ENCODE measurements around the gene IFI27.

IFI27 gene

GRCh38 chr14:94139006-94139405 lies 28.5 kb downstream of the IFI27 start:
- TF ChIP-seq CTCF (IDR thresholded peaks at IDR 0.05; ENCODE audit: low read length, missing control alignments), result no peak
- DNase-seq (ENCODE audit: low read depth), result no peak

GRCh38 chr14:94139421-94139820 lies 28.9 kb downstream of the IFI27 start:
- H3K4me3 ChIP-seq (replicated peaks; ENCODE audit: low read depth, low read length), result no peak overlapping the region
- no peak for TF ChIP-seq CTCF (IDR thresholded peaks at IDR 0.05; ENCODE audit: low read length, missing control alignments)
- DNase-seq (ENCODE audit: low read depth), result no peak

More at GRCh38 chr14:94139006-94139405, 28.5 kb downstream of the IFI27 start:
- no peak overlapping the region for H3K4me3 ChIP-seq (replicated peaks; ENCODE audit: low read depth, low read length)

- H3K4me3 ChIP-seq (replicated peaks; ENCODE audit: low read depth, low read length), result no peak overlapping the region
- no peak for TF ChIP-seq CTCF (IDR thresholded peaks at IDR 0.05; ENCODE audit: low read length, missing control alignments)
- DNase-seq (ENCODE audit: low read depth), result no peak
These were observed 31.7 kb downstream of the IFI27 start for GRCh38 chr14:94142247-94142646.

GRCh38 chr14:94142836-94143235 lies 32.3 kb downstream of the IFI27 start:
- no peak overlapping the region for H3K4me3 ChIP-seq (replicated peaks; ENCODE audit: low read depth, low read length)
- TF ChIP-seq CTCF (IDR thresholded peaks at IDR 0.05; ENCODE audit: low read length, missing control alignments), result no peak
- DNase-seq (ENCODE audit: low read depth), result no peak

GRCh38 chr14:94143239-94143638 lies 32.7 kb downstream of the IFI27 start:
- no peak overlapping the region for H3K4me3 ChIP-seq (replicated peaks; ENCODE audit: low read depth, low read length)
- no peak for DNase-seq (ENCODE audit: low read depth)
- TF ChIP-seq CTCF (IDR thresholded peaks at IDR 0.05; ENCODE audit: low read length, missing control alignments), result peak; percentile 37

- DNase-seq (ENCODE audit: low read depth), result no peak
- TF ChIP-seq CTCF (IDR thresholded peaks at IDR 0.05; ENCODE audit: low read length, missing control alignments), result no peak
- no peak overlapping the region for H3K4me3 ChIP-seq (replicated peaks; ENCODE audit: low read depth, low read length)
These were observed 33.2 kb downstream of the IFI27 start for GRCh38 chr14:94143711-94144110.

GRCh38 chr14:94144765-94145164 lies 34.2 kb downstream of the IFI27 start:
- TF ChIP-seq CTCF (IDR thresholded peaks at IDR 0.05; ENCODE audit: low read length, missing control alignments), result no peak
- no peak for DNase-seq (ENCODE audit: low read depth)
- no peak overlapping the region for H3K4me3 ChIP-seq (replicated peaks; ENCODE audit: low read depth, low read length)
